ENCODE data around the gene KRT2.
A peak's percentile ranks its signal among the peaks of the same experiment; 100 is the strongest.

KRT2 gene

DNA sequence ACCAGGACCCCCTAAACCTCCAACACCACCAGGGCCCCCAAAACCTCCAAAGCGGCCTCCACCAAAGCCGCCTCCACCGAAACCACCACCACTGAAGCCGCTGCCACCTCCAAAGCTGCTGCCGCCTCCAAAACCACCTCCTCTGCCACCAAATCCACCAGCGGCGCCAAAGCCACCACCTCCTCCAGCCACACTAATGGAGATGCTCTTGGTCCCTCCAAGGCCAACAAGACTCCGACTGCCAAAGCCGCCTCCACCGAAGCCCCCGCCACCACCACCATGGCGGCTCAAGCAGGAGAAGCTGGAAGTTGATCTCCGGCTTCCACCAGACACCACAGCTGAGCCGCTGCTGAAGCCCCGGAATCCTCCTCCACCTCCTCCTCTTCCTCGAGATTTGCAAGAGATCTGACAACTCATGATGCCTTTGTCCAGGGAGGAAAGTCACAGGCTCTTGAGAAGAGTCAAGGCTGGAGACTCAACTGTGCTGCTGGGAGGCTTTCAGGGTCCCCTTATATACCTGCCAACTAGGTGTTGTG lies at the start of gene KRT2:
Gene KRT2 (minus strand): TSS at position 486 of the 536 bp plus-strand sequence. CDS start 69 bp downstream, at position 417.
- no peak for DNase-seq (ENCODE audit: low read depth, low spot score)

- DNase-seq (ENCODE audit: low read depth, low spot score), result no peak
These were observed 49.3 kb upstream of the KRT2 start for GRCh38 chr12:52701281-52701680.

DNA sequence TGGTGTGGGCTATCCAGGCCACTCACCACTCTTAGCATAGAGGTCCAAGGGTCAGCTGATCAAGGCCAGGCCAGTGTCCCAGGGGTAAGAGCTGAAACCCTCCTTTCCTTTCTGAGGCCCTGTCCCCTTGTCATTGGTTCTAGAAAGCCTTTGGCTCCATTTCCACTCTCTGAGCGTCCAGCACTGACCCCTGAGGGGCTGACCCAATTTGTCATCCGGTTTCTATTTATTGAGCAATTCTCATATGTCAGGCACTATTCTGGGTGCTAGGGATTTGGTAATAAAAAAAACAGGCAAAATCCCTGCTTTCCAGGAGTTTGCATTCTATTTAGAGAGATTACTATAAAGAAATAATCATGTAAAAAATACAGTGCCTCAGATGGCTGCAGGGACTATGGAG lies 47.9 kb upstream of the KRT2 start:
- no peak for DNase-seq (ENCODE audit: low read depth, low spot score)

GRCh38 chr12:52699373-52699772 lies 47.4 kb upstream of the KRT2 start:
- no peak for DNase-seq (ENCODE audit: low read depth, low spot score)

- no peak for DNase-seq (ENCODE audit: low read depth, low spot score)
These were observed 46.8 kb upstream of the KRT2 start for GRCh38 chr12:52698651-52699340.

DNA sequence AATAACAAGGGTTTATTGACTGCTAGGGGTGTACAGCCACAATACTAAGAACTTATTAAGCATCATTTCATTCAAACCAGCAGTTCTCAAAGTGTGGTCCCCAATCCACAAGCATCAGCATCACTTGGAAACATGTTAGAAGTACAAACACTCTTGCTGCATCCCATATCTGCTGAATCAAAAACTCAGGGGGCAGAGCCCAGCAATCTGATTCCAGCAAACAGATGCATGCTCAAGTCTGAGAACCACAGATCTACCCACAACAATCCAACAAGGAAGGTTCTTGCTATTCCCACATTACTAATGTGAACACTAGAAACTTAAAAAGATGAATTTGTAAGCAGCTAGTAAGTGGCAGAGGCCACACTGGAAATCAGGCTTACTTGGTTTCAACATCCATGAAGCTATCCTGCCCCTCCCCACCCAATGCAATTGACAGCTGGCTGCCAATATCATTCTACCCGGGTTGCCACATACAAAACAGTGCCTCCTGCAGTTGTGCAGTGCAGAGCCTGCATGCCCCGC lies 45.1 kb upstream of the KRT2 start:
- DNase-seq (ENCODE audit: low read depth, low spot score), result no peak

GRCh38 chr12:52696588-52696987 lies 44.6 kb upstream of the KRT2 start:
- DNase-seq (ENCODE audit: low read depth, low spot score), result no peak

DNA sequence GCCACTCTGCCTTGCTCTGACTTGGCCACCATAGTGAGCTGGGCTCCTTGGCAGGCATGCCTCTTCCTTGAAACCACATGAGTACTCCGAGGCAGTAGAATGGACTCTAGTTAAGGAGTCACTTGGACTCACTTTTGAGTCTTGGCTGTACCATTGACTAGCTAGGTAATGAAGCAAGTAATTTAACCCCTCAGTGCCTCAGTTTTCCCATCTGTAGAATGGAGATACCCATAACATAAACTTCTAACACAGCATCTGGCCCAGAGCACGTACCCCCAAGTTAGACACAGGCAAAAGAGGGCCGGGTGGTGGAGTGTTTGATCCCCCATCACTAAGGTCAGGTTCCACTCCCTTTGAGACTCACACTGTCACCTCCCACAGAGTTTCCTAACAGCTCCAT lies 43.0 kb upstream of the KRT2 start:
- DNase-seq (ENCODE audit: low read depth, low spot score), result no peak

DNA sequence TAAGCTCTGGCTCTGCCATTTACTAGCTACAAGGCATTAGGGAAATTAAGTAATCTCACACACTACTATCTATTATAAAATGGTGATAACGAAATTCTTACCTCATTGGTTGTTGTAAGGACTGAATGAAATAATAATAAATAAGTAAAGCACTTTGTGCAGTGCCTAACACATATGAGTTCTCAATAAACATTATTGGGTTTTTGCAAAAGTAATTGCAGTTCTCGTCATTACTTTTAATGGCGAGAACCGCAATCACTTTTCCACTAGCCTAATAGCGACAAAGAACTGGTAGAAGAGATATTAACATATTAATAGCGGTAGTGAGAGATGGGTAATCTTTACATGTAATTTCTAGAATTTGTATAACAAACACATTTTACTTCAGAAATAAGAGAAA lies 42.1 kb upstream of the KRT2 start:
- DNase-seq (ENCODE audit: low read depth, low spot score), result no peak

GRCh38 chr12:52693261-52693660 lies 41.2 kb upstream of the KRT2 start:
- DNase-seq (ENCODE audit: low read depth, low spot score), result no peak

- peak; percentile 62 for DNase-seq (ENCODE audit: low read depth, low spot score)
These were observed 40.2 kb upstream of the KRT2 start for GRCh38 chr12:52692254-52692653.

- no peak for DNase-seq (ENCODE audit: low read depth, low spot score)
These were observed 39.8 kb upstream of the KRT2 start for GRCh38 chr12:52691841-52692150.

GRCh38 chr12:52691076-52691840 lies 39.2 kb upstream of the KRT2 start:
- DNase-seq (ENCODE audit: low read depth, low spot score), result no peak

GRCh38 chr12:52690351-52691075 lies 38.5 kb upstream of the KRT2 start:
- no peak for DNase-seq (ENCODE audit: low read depth, low spot score)

DNA sequence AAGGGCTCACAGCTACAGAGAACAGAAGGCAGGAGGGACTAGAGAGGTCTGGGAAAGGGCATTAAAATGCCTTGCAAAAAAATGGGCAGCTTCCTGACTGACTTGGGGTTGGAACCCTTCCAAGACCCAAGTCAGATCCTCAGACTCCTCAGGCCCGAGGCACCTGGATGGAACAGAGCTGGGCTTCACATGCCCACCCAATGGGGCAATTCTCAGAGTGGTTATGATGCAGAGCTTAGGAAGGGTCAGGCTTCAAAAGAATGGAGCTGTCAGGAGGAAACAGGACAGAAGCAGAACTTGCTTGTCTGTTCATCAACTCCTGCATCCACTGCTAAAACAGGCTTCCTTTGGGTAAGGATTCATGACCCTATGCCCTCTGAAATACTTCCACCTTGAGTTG lies 37.9 kb upstream of the KRT2 start:
- DNase-seq (ENCODE audit: low read depth, low spot score), result no peak

GRCh38 chr12:52689239-52689638 lies 37.2 kb upstream of the KRT2 start:
- DNase-seq (ENCODE audit: low read depth, low spot score), result no peak

- no peak for DNase-seq (ENCODE audit: low read depth, low spot score)
These were observed 36.5 kb upstream of the KRT2 start for GRCh38 chr12:52688481-52688880.

- DNase-seq (ENCODE audit: low read depth, low spot score), result no peak
These were observed 35.7 kb upstream of the KRT2 start for GRCh38 chr12:52687497-52688385.

GRCh38 chr12:52686756-52687487 lies 34.9 kb upstream of the KRT2 start:
- no peak for DNase-seq (ENCODE audit: low read depth, low spot score)

DNA sequence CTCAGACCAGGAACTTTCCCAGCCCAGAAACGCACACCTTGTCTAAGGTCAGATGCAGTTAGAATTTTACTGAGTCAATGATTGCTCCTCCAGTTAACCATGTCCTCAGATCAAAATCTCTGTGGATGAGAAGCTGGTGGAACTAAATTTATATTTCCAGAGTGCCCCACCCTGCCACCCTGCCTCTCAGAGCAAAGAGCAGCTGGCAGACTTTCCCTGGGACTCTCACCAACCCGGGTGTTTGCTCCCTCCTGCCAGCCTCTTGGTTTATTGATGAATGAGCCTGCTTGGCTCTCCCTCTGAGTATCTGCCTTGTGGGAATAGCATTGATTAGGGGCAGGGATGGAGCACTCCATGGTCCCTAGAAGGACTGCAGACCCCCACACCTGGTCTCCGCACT lies 34.1 kb upstream of the KRT2 start:
- DNase-seq (ENCODE audit: low read depth, low spot score), result no peak

Measured in ELF-1 (cell line).